Panc1 (cell line): ENCODE measurements around the gene KBTBD8.

Experiments used
- CTCF ChIP-seq: fragments of 450-650 bp; IDR thresholded peaks from 2 replicates; pipeline ENCODE4 v1.5.1; 2017; ENCODE audit warnings: mild to moderate bottlenecking
- POLR2AphosphoS5 ChIP-seq: IDR thresholded peaks from 2 replicates; pipeline ENCODE4 v1.6.1; 2012; ENCODE audit warnings: mild to moderate bottlenecking, low read depth, low read length, moderate library complexity
- REST ChIP-seq, 2 experiments: IDR thresholded peaks; 2 replicates each; pipeline ENCODE4 v1.6.1; 2011 to 2012; ENCODE audit warnings: low read depth in 2 of 2, control low read depth in 1 of 2, low read length in 1 of 2, mild to moderate bottlenecking in 1 of 2, moderate library complexity in 1 of 2; ENCODE audit not compliant: insufficient read depth in 1 of 2
- SIN3A ChIP-seq: IDR thresholded peaks from 2 replicates; pipeline ENCODE4 v1.6.1; 2012; ENCODE audit warnings: low read depth, mild to moderate bottlenecking, low read length, moderate library complexity, borderline replicate concordance; ENCODE audit not compliant: insufficient read depth

DNA sequence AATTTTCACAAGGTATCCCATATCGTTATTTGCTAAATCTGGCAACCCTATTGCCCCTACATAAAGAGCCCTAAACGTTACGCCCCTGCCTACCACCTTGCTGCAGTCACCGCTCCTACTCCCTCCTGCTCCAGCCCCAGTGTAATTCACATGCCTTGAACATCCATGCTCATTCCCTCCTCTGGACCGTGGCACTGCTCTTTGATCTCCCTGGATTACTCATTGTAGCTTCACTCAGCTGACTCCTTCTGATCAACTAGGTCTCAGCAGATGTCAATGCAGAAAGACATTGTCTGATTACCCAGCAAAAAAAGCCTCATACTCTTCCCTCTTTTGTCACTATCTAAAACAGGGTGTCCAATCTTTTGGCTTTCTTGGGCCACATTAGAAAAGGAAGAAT is 40.7 kb upstream of the KBTBD8 start:
- TF ChIP-seq CTCF (no peak), POLR2AphosphoS5 (no peak), SIN3A (no peak), REST (IDR thresholded peaks at IDR 0.05; ENCODE audit: insufficient read depth in 1 of 2, low read depth in 2 of 2, low read length in 1 of 2) (no peak)
